ENCODE results near the gene PXDN.

- TF ChIP-seq, protein P1, sequence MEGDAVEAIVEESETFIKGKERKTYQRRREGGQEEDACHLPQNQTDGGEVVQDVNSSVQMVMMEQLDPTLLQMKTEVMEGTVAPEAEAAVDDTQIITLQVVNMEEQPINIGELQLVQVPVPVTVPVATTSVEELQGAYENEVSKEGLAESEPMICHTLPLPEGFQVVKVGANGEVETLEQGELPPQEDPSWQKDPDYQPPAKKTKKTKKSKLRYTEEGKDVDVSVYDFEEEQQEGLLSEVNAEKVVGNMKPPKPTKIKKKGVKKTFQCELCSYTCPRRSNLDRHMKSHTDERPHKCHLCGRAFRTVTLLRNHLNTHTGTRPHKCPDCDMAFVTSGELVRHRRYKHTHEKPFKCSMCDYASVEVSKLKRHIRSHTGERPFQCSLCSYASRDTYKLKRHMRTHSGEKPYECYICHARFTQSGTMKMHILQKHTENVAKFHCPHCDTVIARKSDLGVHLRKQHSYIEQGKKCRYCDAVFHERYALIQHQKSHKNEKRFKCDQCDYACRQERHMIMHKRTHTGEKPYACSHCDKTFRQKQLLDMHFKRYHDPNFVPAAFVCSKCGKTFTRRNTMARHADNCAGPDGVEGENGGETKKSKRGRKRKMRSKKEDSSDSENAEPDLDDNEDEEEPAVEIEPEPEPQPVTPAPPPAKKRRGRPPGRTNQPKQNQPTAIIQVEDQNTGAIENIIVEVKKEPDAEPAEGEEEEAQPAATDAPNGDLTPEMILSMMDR (IDR thresholded peaks at IDR 0.05), result no peak
- no peak for TF ChIP-seq EZH2 (IDR thresholded peaks at IDR 0.05; ENCODE audit: borderline replicate concordance, insufficient read depth, low read depth, low read length, poor library complexity, severe bottlenecking)
Measured at GRCh38 chr2:1582891-1583341, 161.4 kb downstream of the PXDN start.
